ENCODE data around the gene CSPG4.
A peak's percentile ranks its signal among the peaks of the same experiment; 100 is the strongest.

CSPG4 gene

DNA sequence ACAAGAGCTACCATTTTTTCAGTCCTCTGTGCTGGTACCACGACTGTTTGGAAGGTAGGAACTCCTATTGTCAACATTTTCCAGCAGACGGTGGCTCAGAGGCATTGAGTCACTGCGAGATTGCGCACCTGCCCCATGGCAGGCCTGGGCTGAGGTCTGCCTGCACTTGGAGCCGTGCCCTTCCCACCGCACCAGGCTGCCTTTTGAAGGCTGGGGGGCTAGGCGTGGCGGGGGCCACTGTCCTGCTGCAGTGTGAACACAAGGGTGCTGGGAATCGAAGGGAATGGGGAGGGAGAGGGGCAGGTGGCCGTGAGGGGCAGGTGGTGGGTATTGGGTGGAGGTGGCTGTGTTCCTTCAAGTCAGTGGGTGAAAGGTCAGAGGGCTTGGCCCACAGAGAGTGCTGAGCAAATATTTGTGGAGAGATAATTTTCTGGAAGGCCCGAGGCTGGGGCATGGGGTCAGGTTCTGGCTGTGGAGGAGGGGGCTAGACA, 48.7 kb downstream of the CSPG4 start:
- peak; percentile 19 for DNase-seq

GRCh38 chr15:75662823-75663519, 49.7 kb downstream of the CSPG4 start:
- DNase-seq: no peak

- DNase-seq: no peak
Observed at GRCh38 chr15:75661756-75662140, 50.9 kb downstream of the CSPG4 start.

GRCh38 chr15:75661100-75661755, 51.4 kb downstream of the CSPG4 start:
- no peak for DNase-seq

- peak; percentile 51 for DNase-seq
Observed at GRCh38 chr15:75659928-75660645, 52.6 kb downstream of the CSPG4 start.

- no peak for DNase-seq
Observed at GRCh38 chr15:75659141-75659771, 53.4 kb downstream of the CSPG4 start.

DNA sequence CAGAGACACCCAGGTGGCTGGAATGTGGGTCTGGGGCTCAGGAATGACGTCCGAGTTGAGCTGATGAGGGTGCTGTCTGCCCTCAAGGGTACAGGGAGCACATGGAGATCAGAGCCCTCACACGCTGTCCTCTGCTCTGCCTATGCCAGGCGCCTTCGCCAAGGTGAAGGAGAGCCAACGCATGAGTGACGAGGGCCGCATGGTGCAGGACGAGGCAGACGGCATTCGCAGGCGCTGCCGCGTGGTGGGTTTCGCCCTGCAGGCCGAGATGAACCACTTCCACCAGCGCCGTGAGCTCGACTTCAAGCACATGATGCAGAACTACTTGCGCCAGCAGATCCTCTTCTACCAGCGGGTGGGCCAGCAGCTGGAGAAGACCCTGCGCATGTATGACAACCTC, 55.8 kb downstream of the CSPG4 start:
- DNase-seq: no peak

- DNase-seq: no peak
Observed at GRCh38 chr15:75656331-75656730, 56.3 kb downstream of the CSPG4 start.

- DNase-seq: peak; percentile 87
Observed at GRCh38 chr15:75655931-75656330, 56.7 kb downstream of the CSPG4 start.

DNA sequence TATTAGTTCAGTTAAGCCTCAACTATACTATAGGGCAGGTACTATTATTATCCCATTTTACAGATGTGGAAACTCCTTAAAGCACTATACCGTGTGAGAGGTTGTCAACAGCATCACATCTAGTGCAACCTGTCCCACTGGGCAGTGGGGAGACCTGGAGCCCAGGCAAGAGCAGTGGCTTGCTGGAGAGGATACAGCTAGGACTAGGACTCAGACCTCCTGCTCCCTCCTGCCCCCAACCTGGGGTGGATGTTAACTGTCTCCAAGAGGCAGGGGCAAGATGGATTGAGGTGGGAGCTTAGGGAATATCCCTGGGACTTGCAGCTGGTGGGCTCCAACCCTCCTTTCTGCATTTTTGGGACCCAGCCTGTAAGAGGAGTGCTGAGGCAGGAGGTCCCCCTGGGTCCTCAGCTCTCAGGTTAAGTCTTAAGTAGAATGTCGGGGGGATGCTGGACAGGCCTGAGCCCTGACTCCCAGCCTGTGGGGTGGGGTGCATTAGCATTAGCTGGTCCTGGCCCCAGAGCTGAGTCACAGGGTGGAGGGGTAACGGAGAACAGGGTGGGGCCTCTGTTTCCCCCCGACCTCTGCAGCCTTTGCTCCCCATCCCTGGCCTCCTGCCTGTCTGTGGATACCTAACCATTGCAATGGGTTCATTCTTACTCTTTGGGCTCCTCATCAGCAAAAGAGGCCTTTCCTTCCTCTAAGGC, 58.3 kb downstream of the CSPG4 start:
- no peak for DNase-seq

- no peak for DNase-seq
Observed at GRCh38 chr15:75653347-75653913, 59.2 kb downstream of the CSPG4 start.

DNA sequence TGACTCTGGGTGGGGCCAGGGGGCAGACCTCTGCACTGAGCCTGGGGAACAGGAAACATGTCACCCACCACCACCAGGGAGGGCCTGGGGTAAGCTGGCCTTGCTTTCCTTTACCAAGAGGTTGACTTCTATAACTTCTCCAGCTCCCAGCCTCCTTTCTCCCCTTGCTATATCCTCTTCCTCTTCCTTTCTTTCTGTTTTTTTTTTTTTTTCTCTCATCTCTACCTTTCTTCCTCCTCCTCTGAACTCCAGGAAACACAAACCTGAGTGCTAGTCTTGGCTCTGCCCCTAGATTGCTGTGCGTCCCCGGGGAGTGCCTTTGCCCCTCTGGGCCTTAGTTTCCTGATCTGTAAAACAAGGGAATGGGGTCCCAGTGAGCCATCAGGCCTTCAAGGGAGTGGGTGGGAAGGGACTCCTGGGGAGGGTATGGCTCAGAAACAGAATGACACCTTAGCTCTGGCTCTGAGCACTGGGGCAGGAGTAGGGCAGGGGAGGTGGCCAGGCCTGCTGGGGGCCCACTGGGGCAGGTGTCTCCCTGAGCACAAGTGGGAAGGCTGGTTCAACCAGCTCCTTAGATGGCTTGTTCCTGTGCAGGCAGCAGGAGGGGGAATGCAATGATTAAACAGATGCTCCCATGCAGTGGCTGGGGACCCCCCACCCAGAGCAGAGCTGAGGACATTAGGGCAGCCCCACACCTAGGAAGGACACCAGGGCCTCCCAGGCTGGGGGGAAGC, 60.7 kb downstream of the CSPG4 start:
- no peak for DNase-seq

DNA sequence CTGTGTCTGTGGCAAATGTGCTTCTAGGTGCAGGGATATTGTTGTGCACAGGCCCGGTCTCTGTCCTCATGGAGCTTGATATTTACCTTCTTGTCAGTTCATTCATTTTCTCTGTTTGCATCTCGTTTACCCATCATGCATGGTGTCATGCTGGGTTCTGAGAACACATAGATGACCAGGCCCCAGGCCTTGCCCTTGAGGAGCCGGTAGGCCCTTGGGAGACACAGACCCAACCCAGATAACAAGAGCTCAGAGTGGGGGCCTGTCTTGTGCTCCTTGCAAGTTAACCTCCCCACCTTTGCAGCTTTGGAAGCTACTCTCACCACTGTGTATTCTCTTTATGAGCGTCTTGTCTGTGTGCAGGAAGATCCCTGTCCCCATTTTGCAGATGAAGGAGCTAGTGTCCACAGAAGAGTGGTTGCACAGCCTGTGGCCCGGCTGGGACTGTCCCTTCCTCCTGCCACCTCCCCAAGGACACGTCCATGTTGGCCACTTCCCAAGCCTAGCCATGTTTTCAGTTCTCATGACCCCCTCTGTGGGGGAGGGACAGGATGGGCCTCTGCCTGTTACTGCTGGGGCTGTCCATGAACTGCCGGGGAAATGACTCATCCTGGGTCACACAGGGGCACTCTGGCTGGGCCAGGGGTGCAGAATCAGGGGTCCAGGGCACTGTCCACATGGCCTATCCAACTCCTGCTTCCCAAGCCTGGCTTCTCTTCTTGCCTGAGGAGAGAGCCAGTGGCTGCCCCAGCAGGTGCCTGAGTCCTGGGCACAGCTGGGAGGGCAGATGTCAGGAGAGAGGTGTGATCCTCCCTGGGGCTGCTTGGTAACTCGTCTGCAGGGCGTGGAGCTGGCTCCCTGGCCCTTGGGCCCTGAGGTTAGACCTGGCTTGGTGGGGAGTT, 61.5 kb downstream of the CSPG4 start:
- DNase-seq: peak; percentile 2

DNA sequence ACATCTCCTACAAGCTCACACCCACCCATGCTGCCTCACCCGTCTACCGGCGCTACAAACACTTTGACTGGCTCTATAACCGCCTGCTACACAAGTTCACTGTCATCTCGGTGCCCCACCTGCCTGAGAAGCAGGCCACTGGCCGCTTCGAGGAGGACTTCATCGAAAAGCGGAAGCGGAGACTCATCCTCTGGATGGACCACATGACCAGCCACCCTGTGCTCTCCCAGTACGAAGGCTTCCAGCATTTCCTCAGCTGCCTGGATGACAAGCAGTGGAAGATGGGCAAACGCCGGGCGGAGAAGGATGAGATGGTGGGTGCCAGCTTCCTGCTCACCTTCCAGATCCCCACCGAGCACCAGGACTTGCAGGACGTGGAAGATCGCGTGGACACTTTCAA, 62.8 kb downstream of the CSPG4 start:
- no peak for DNase-seq

DNA sequence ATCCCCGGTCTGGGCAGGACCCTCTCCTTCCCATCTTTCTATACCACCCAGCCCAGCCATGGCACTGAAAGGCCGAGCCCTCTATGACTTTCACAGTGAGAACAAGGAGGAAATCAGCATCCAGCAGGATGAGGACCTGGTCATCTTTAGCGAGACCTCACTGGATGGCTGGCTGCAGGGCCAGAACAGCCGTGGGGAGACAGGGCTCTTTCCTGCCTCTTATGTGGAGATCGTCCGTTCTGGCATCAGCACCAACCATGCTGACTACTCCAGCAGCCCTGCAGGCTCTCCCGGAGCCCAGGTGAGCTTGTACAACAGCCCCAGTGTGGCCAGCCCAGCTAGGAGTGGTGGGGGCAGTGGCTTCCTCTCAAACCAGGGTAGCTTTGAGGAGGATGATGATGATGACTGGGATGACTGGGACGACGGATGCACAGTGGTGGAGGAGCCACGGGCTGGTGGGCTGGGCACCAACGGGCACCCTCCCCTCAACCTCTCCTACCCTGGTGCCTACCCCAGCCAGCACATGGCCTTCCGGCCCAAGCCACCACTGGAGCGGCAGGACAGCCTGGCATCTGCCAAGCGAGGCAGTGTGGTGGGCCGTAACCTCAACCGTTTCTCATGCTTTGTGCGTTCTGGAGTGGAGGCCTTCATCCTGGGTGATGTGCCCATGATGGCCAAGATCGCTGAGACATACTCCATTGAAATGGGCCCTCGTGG, 63.4 kb downstream of the CSPG4 start:
- DNase-seq: no peak

DNA sequence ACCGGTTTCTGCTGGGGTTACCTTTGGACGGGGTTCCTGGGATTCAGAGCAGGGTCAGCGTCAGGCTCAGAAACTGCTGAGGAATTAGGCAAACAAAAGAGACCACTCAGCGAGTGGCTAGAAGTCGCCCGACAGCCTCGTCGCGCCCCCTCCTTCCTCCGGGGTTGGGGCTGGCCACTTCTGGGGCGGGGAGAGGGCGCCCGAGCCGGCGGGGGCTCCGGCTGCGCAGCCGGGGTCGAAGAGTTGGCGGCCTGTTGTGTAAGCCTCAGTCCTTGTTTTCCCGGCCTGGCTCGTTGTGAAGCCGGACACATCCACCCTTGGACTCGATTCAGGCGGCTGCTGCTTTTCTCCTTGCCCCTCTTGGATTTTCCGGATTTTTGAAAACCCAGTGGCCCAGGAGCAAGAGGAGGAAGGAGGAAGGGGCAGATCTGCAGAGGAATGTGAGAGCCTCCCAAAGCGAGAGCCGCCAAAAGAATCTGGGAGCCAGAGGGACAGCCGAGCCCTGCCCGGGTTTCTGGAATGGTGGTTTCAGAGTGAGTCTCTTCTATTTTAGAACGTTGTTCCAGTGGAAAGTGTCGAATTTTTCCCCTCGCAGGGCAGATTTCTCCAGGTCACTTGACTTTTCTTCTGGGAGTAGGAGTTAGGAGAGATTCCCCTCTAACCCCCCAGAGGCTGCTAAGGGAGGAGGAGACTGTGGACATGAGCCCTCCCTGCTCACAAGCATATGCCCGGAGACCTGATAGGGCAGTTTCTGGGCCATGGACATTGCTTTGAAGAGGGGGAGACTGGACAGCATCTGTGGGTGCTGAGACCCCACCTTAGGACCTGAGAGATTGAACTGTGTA, 64.3 kb downstream of the CSPG4 start:
- peak; percentile 28 for DNase-seq

DNA sequence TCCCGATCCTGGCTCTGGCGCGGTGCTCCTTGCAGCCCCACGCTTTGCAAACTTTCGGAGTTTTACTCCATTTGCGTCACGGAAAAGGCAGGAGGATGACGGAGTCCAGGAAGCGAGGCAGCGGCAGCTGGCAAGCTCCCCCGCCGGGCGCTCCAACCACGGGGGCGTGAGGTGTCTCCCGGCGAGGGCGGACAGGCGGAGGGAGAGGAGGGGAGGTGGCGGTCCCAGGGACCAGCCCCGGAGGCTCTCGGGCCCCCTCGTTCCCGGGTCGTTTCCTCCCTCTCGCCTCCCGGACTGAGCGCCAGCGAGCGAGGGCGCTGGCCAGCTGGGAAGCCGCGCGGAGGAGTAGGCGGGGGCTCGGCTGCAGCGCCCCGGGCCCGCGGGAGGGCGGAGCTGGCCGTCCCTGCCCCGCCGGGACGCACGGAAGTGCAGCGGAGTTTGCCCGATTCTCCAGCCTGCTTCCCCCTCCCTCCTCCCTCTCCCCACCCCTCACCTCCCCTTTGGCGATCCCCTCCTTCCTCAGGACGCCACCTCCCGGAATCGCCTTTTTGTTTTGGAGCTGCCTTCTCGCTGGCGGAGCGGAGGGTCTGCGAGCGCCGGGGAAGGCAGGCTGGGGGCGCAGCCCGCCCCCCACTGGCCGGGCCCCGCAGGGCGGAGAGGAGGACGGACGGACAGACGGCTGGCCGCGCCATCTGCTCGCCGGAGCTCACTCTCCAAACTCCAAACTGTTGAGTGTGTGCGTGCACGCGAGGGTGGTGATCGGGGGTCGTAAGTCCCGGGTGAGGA, 65.1 kb downstream of the CSPG4 start, which contains the start of gene SNX33:
SNX33 (plus strand) TSS at position 543 of the 786 bp plus-strand sequence. CDS start 1,191 bp downstream, outside the sequence.
- peak; percentile 70 for DNase-seq

GRCh38 chr15:75646944-75647364, 65.7 kb downstream of the CSPG4 start:
- no peak for DNase-seq

Data from NCI-H69 (cell line).